ENCODE measurements around the gene FKRP. TPM values are rescaled to one million over a fixed set of nuclear protein-coding genes. Genes with fewer than 3 reads are reported as not detected.
"Not testable (repeated sequence)": the region's sequence is repeated elsewhere in the genome, so short reads cannot be mapped to it uniquely, and the experiment has no call there.

The FKRP gene
- total RNA-seq, 1 experiment from 2014 or later: 23.9 TPM

DNA sequence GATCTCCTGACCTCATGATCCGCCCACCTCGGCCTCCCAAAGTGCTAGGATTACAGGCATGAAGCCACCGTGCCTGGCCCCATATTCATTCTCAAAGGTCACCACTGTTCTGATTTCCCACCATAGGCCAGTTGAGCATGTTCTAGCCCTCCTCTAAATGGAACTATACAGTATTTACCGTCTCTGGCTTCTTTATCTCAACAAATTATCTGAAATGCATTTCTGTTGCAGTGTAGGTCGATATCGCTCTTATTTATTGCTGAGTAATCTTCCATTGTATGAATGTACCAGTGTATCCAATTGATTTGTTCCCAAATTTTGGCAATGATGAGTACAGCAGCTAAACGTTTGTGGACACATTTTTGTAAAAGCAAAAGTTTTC lies 27.2 kb downstream of the FKRP start:
- H3K27ac Mint-ChIP-seq (ENCODE audit: low read depth, unreplicated experiment): no peak overlapping the region
- CTCF ChIA-PET: interaction anchor here (0.6 to 4.0 kb wide), 3 partner anchors 15 to 743 kb away, joined by 3 to 13 read pairs (median 3); no protein-coding TSS in a partner anchor
- POLR2A ChIA-PET: interaction anchor here (1.7 to 3.0 kb wide), 2 partner anchors 11 kb away, joined by 9 to 12 read pairs; no protein-coding TSS in a partner anchor
- peaks cover 70% of the 10 kb centered on the region for H3K36me3 Mint-ChIP-seq (ENCODE audit: insufficient read depth, unreplicated experiment)
- BruUV-seq (replicated peaks): no TSS peak
- H3K9me3 Mint-ChIP-seq (ENCODE audit: unreplicated experiment): no peaks in the 10 kb centered on the region
- no peak overlapping the region for H3K4me3 Mint-ChIP-seq (ENCODE audit: unreplicated experiment)
- H3K4me1 Mint-ChIP-seq (ENCODE audit: insufficient read depth, unreplicated experiment): no peaks in the 10 kb centered on the region
- DNase-seq (ENCODE audit: unreplicated experiment): no peak
- H3K27me3 Mint-ChIP-seq (ENCODE audit: insufficient read depth, unreplicated experiment): no peaks in the 10 kb centered on the region
- TF ChIP-seq, protein P1, sequence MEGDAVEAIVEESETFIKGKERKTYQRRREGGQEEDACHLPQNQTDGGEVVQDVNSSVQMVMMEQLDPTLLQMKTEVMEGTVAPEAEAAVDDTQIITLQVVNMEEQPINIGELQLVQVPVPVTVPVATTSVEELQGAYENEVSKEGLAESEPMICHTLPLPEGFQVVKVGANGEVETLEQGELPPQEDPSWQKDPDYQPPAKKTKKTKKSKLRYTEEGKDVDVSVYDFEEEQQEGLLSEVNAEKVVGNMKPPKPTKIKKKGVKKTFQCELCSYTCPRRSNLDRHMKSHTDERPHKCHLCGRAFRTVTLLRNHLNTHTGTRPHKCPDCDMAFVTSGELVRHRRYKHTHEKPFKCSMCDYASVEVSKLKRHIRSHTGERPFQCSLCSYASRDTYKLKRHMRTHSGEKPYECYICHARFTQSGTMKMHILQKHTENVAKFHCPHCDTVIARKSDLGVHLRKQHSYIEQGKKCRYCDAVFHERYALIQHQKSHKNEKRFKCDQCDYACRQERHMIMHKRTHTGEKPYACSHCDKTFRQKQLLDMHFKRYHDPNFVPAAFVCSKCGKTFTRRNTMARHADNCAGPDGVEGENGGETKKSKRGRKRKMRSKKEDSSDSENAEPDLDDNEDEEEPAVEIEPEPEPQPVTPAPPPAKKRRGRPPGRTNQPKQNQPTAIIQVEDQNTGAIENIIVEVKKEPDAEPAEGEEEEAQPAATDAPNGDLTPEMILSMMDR (IDR thresholded peaks at IDR 0.05; ENCODE audit: unreplicated experiment): no peak
- intact Hi-C loops (cut with micrococcal nuclease): no loop called here

DNA sequence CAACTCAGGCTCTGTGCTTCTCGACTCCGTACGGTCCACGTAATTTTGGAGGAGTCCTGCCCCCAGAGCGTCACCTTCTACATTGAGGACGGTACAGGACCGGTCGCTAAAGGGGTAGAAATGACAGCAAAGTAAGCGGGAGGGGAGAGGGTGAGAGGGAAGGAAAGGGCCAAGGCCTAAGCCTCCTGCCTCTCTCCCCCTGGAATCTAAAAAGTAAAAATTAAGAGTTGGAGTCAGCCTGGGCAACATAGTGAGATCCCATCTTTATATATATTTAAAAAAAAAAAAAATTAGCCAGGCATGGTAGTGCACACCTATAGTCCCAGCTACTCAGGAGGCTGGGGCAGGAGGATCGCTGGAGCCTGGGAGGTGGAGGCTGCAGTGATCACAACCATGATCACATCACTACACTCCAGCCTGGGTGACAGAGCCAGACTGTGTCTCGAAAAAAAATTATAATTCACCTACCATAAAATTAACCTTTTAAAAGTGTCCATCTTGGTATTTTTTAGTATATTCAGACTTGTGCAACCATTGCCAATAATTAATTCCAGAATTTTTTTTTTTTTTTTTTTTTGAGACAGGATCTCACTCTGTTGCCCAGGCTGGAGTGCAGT lies 29.9 kb downstream of the FKRP start:
- intact Hi-C loops (cut with micrococcal nuclease): no loop called here
- H3K4me1 Mint-ChIP-seq (ENCODE audit: insufficient read depth, unreplicated experiment): no peaks in the 10 kb centered on the region
- H3K27me3 Mint-ChIP-seq (ENCODE audit: insufficient read depth, unreplicated experiment): no peaks in the 10 kb centered on the region
- no peak overlapping the region for H3K4me3 Mint-ChIP-seq (ENCODE audit: unreplicated experiment)
- no peak for DNase-seq (ENCODE audit: unreplicated experiment)
- BruUV-seq (replicated peaks): no TSS peak
- H3K27ac Mint-ChIP-seq (ENCODE audit: low read depth, unreplicated experiment): no peak overlapping the region
- POLR2A ChIA-PET: no interaction called here
- H3K9me3 Mint-ChIP-seq (ENCODE audit: unreplicated experiment): no peaks in the 10 kb centered on the region
- TF ChIP-seq, protein P1 (IDR thresholded peaks at IDR 0.05; ENCODE audit: unreplicated experiment): no peak
- CTCF ChIA-PET: interaction anchor here (0.7 to 2.1 kb wide), 2 partner anchors 9 to 18 kb away, joined by 3 to 5 read pairs; no protein-coding TSS in a partner anchor
- H3K36me3 Mint-ChIP-seq (ENCODE audit: insufficient read depth, unreplicated experiment): peaks cover 91% of the 10 kb centered on the region

DNA sequence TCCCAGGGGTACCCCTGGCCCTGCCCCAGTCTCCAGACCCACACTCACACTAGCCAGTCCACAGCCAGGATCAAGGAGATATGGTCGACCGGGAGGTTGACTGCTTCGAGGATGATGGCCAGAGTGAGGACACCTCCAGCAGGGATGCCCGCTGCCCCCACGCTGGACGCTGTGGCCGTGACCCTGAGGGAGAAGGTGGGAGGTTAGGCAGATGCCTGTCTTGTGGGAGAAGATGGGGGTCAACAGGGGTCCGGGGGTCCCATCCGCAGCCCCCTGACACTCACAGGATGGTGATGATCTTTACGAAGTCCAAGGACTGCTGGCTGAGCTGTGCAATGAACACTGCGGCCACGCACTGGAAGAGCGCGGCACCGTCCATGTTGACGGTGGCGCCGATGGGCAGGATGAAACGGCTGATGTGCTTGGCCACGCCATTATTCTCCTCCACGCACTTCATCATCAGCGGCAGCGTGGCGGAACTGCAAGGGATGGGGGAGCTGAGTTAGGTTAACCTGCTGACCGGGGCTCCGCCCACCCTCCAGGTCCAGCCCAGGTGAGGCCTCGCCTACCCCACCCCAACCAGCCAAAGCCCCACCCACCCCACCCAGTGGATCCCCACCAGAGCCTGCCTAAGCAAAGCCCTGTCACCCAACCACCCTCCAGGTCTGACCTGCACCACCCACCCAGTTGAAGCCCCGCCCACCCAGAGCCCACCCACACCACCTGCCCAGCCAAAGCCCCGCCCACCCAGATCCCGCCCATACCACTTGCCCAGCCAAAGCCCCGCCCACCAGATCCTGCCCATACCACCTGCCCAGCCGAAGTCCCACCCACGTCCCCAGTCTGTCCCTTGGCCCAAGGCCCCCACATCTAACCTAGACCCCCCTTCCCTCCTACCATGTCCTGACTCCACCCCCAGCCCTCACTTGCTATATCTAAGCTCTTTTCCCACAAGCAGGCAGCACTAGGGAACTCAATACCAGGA lies 31.4 kb downstream of the FKRP start:
- DNase-seq (ENCODE audit: unreplicated experiment): peak; percentile 27
- no peak overlapping the region for H3K27ac Mint-ChIP-seq (ENCODE audit: low read depth, unreplicated experiment)
- ChIA-PET CTCF (interaction anchor here (0.6 to 2.1 kb wide), 4 partner anchors 10 to 230 kb away, joined by 3 to 6 read pairs (median 4); no protein-coding TSS in a partner anchor), POLR2A (no interaction called here)
- no peak overlapping the region for H3K4me3 Mint-ChIP-seq (ENCODE audit: unreplicated experiment)
- H3K27me3 Mint-ChIP-seq (ENCODE audit: insufficient read depth, unreplicated experiment): no peaks in the 10 kb centered on the region
- TF ChIP-seq, protein P1 (IDR thresholded peaks at IDR 0.05; ENCODE audit: unreplicated experiment): no peak
- no peaks in the 10 kb centered on the region for H3K9me3 Mint-ChIP-seq (ENCODE audit: unreplicated experiment)
- intact Hi-C loops (cut with micrococcal nuclease): no loop called here
- H3K36me3 Mint-ChIP-seq (ENCODE audit: insufficient read depth, unreplicated experiment): peaks cover 96% of the 10 kb centered on the region
- no TSS peak for BruUV-seq (replicated peaks)
- H3K4me1 Mint-ChIP-seq (ENCODE audit: insufficient read depth, unreplicated experiment): peaks cover 5% of the 10 kb centered on the region

DNA sequence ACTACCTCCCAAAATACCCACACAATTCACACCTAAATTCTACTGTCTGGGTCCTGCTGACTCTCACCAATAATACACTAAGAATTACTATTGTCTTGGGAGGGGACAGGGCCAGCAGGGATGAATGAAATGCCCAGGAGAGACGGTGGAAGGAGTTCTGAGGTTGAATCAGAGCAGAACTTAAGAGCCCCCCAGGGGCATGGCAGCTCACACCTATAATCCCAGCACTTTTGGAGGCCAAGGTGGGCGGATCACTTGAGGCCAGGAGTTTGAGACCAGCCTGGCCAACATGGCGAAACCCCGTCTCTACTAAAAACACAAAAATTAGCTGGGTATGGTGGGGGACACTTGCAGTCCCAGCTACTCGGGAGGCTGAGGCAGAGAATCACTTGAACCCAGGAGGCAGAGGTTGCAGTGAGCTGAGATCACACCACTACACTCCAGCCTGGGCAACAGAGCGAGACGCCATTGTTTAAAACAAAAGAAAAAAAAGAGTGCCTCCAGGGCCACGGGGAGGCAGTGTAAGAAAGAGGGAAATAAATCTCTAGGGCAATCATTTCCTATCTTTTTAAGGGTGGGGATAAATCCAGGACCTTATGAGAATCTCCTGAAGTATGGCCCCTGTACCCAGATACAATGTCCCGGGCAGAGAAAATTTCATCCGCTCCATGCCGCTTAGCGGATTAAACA lies 32.2 kb downstream of the FKRP start:
- H3K9me3 Mint-ChIP-seq (ENCODE audit: unreplicated experiment); BruUV-seq (replicated peaks): not testable (repeated sequence)

More for the DNA sequence above, 32.2 kb downstream of the FKRP start:
- Mint-ChIP-seq H3K4me1 (ENCODE audit: insufficient read depth, unreplicated experiment) (peaks cover 12% of the 10 kb centered on the region), H3K36me3 (ENCODE audit: insufficient read depth, unreplicated experiment) (peaks cover 96% of the 10 kb centered on the region)
- intact Hi-C loops (cut with micrococcal nuclease); H3K27me3 Mint-ChIP-seq (ENCODE audit: insufficient read depth, unreplicated experiment); H3K4me3 Mint-ChIP-seq (ENCODE audit: unreplicated experiment); H3K27ac Mint-ChIP-seq (ENCODE audit: low read depth, unreplicated experiment); POLR2A ChIA-PET; DNase-seq (ENCODE audit: unreplicated experiment): not testable (repeated sequence)
- CTCF ChIA-PET: interaction anchor here (0.5 to 1.6 kb wide), 3 partner anchors 11 to 31 kb away, joined by 4 to 6 read pairs (median 4); no protein-coding TSS in a partner anchor
